ENCODE measurements around the gene NR3C2.

GRCh38 chr4:148118633-148119032, 323.6 kb downstream of the NR3C2 start:
- TF ChIP-seq POLR2A (IDR thresholded peaks at IDR 0.05; ENCODE audit: borderline replicate concordance, extremely low read depth, insufficient read depth, insufficient read length): no peak
- no peak for TF ChIP-seq EZH2 (IDR thresholded peaks at IDR 0.05)
- no peak for TF ChIP-seq CTCF (IDR thresholded peaks at IDR 0.05 in 2 of 3, conservative IDR thresholded peaks at IDR 0.05 in 1 of 3; ENCODE audit: borderline replicate concordance in 1 of 3, insufficient read depth in 1 of 3, low read depth in 2 of 3, low read length in 2 of 3)
- TF ChIP-seq RAD21 (IDR thresholded peaks at IDR 0.05; ENCODE audit: low read depth): no peak
- no peak for TF ChIP-seq SIN3A (IDR thresholded peaks at IDR 0.05; ENCODE audit: low read depth)
- TF ChIP-seq JUND (IDR thresholded peaks at IDR 0.05): no peak
- no peak for TF ChIP-seq EGR1 (IDR thresholded peaks at IDR 0.05; ENCODE audit: low read depth)
- TF ChIP-seq CEBPB (IDR thresholded peaks at IDR 0.05; ENCODE audit: low read depth): no peak
- TF ChIP-seq, protein P1, sequence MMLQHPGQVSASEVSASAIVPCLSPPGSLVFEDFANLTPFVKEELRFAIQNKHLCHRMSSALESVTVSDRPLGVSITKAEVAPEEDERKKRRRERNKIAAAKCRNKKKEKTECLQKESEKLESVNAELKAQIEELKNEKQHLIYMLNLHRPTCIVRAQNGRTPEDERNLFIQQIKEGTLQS (IDR thresholded peaks at IDR 0.05): no peak
- TF ChIP-seq, protein P2, sequence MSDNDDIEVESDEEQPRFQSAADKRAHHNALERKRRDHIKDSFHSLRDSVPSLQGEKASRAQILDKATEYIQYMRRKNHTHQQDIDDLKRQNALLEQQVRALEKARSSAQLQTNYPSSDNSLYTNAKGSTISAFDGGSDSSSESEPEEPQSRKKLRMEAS (IDR thresholded peaks at IDR 0.05): no peak
- TF ChIP-seq TCF7L2 (IDR thresholded peaks at IDR 0.05; ENCODE audit: borderline replicate concordance, extremely low read depth, insufficient read depth, insufficient read length): no peak
- no peak for TF ChIP-seq REST (IDR thresholded peaks at IDR 0.05; ENCODE audit: low read depth)
- TF ChIP-seq ELF1 (IDR thresholded peaks at IDR 0.05; ENCODE audit: borderline replicate concordance, low read depth): no peak
